Stimulated activated CD8-positive, alpha-beta memory T cell treated with anti-CD3 and anti-CD28 coated beads, Interleukin-4, amount 100 ng/mL, for 24 hours (primary cell): ENCODE results near the gene VMO1.
A peak's percentile ranks its signal among the peaks of the same experiment; 100 is the strongest.
"Not testable (repeated sequence)": the region's sequence is repeated elsewhere in the genome, so short reads cannot be mapped to it uniquely, and the experiment has no call there.

ENCODE experiments used
- DNase-seq: peaks from one replicate; pipeline ENCODE4 v3.0.0-alpha.2; 2020; ENCODE audit warnings: low read depth

The VMO1 gene, protein sequence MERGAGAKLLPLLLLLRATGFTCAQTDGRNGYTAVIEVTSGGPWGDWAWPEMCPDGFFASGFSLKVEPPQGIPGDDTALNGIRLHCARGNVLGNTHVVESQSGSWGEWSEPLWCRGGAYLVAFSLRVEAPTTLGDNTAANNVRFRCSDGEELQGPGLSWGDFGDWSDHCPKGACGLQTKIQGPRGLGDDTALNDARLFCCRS

DNA sequence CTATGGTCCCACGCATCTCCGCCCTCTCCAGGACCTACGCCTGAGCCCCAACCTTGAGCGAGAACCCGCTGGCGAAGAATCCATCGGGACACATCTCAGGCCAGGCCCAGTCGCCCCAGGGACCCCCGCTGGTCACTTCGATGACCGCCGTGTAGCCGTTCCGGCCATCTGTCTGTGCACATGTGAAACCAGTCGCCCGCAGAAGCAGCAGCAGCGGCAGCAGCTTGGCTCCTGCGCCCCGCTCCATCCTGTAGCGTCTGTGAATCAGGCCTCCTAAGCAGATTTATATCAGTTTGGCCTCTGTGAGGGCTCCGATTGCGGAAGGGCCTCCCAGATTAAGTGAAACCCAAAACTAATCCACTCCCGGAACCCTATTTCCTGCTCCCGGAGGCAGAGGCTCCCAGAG lies at the start of gene VMO1:
Gene VMO1, minus strand, starts transcription at position 259 of the 406 bp plus-strand sequence. Its CDS starts 12 bp downstream, at position 247.
- DNase-seq, result no peak

DNA sequence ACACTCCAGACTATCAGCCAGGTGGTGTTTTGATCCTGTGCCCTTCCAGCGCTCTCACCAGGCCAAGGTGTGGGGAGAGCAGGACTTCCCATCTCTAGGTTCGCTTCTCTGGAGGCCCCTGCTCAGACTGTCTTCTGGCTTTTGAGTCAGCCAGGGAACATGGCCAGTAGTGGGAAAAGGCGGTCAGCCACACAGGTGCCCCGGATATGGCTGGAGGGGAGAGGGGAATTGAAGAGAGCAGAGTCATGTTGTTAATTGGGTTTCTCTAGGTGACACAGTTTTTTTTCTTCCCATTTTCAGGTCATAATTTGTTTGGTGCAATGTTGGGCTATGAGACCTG lies 48.5 kb upstream of the VMO1 start:
- no peak for DNase-seq

DNA sequence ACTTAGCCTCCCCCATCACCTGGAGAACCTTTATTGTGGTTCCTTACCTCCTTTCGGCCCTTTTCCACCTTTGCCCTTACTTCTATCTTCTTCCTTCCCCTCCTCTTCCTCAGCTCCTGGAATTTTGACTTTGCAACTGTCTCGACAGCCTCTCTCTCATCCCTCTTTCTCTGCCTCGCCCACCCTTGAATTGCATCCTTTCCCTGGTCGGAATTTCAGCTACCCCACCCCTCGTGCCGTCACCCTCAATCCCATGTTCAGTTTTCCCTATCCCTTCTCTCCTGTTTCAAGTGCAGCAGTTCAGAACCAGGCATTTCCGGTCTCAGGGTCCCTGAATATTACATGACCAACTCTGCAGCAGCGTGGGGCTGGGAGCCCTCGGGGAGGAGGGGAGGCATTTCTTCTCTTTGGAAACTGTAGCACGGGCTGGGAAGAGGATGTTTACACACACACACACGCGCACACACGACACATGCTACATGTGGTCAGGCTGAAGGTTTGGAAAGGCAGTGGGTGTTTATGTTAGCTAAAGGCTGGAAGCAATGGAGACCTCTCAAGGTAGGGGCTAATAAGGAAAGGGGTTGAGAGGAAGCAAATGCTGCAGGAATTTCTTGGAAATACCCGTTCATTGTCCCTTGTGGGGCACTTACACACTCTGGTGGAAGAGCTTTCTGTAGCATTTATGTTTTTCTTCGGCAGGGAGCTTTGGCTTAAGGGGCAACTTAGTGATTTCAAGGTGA lies 47.9 kb upstream of the VMO1 start:
- no peak for DNase-seq

DNA sequence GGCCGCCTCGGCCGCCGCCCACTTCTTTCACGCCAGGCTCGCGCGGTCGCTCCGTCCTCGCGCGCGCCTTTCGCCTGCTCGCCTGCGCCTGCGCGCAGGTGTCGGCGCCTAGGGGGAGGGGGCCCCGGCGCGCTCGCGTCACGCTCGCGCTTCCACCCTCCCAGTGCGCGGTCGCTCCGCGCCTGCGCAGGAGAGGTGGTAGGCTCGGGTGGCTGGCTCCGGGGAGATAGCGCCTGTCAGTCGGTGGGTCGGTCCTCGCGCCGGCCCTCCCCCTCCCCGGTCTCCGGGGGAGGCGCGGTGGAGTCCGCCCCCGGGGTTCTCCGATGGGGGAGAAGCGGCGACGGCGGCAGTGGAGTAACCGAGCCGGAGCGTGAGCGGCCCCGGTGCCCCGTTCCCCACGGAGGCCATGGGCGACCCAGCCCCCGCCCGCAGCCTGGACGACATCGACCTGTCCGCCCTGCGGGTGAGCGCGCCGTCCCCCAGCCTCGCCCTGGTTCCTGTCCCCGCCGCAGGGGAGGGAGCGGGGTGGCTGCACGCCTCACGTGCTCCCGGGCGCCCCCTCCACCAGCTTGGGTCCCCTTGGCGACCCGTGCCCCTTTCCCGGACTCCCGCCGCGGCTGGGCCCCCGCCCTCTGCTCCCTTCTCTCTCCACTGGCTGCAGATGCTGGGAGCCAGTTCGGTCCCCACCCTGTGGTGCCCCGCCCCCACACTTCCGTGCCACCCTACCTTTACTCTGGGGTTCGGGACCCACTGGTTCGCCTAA lies 47.2 kb upstream of the VMO1 start, which contains the start of gene MINK1:
Gene MINK1, plus strand, starts transcription at position 163 of the 763 bp plus-strand sequence. Its CDS starts 244 bp downstream, at position 407.
- peak; percentile 79 for DNase-seq

DNA sequence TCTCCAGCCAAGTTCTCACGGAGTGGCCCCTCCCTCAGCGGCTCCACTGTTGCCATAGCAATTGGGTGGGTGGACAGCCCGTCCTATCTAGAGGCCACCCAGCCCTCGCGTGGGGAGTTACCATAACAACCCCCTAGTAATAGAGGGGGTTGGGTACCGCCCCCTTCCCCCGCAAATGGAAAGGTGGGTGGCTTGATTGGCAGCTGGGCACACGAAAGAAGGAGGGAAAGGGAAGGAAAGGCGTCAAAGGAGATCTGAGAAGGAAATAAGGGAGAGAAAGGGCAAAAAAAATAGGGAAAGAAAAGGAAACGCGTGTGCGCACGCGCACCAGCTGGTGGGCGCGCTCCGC lies 46.6 kb upstream of the VMO1 start:
- DNase-seq, result not testable (repeated sequence)

DNA sequence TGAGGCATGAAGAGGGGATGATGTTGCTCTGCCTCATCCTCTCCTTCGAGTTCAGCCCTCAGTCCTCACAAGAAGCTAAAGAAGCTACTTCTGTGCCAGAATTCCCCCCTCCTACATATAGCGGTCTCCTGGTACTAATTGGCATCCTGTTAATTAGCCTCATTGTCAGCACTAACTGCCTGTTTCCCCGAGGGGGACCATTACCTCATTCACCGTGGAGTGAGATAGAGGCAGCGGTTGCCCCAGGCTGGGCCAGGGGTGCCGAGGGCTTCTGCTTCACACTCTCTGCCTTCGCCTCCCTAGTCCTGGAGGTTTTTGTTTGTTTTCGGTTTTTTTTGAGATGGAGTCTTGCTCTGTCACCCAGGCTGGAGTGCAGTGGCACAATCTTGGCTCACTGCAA lies 41.2 kb upstream of the VMO1 start:
- no peak for DNase-seq

DNA sequence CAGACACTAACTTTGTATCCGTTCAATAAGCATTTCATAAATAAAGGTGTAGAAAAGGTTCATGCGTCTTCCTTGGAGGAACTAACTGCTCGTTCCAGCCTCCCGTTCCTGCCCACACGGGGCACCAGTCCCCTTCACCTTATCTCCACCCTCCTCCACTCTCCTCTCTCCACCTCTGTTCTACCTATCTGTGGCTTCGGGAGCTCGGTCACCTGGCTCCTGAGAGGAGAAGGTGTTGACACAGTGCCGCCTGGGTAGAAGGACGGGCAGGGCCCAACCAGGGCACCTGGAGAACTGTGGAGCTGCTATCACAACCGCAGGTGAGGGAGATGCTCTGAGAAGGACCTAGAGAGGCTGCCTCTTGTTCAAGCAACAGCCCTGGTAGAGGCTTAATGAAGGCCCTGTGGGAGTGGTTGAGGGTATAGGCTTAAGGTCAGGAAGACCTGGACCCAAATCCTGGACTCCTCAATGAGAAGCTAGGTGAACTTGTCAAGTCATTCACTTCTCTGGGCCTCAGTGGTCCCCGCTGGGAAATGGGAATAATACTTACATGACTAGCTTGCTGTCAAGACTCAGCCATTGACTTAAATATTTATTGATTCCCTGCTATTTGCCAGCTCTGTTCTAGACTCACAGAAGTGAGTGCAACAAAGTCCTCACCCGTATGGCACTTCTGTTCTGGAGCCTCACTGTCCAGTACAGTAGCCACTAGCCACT lies 37.4 kb upstream of the VMO1 start:
- no peak for DNase-seq

DNA sequence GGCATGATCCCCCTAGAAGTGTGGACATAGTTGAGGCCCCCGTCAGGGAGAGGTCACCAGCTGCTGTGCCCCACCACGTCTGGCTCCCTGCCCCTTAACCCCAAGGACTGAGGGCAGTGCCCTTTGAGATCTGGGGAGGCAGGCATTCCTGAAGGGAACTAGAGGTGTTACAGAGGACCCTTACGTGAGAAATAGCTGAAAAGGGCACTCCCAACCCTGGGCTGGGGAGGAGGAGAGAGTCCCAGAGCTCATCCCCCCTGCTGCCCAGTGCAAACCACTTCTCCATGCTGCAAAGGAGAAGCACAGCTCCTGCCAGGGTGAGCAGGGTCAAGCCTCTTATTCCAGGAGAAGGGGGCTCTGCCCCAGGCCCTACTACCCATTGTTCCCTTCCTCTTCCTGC lies 36.7 kb upstream of the VMO1 start:
- no peak for DNase-seq

DNA sequence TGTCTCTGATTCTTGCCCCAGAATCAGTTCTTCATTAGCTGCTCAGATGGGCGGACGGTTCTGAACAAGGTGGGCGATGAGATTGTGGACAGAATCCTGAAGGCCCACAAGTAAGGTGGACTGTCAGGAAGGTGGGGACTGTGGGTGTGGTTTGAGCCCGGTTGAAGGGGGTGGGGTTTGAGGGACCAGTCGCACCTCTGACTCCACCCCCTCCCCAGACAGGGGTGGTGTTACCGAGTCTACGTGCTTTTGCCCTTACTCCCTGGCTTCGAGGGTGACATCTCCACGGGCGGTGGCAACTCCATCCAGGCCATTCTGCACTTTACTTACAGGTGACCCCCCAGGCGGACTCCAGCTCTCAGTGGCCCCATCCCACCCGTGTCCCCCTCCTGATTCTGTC lies 32.1 kb upstream of the VMO1 start:
- no peak for DNase-seq

DNA sequence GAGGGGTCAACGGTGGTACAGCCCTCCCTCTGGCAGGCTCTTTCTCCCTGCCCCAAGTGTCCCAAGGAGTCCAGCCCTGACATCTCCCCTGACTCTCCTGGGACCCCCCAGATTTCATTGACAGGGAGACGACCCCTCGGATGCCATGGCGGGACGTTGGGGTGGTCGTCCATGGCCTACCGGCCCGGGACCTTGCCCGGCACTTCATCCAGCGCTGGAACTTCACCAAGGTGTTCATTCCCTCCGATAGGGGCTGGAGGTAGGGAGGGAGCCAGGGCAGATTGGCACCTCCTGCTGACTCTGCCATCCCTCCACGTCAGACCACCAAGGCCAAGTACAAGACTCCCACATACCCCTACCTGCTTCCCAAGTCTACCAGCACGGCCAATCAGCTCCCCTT lies 30.7 kb upstream of the VMO1 start:
- DNase-seq, result no peak

DNA sequence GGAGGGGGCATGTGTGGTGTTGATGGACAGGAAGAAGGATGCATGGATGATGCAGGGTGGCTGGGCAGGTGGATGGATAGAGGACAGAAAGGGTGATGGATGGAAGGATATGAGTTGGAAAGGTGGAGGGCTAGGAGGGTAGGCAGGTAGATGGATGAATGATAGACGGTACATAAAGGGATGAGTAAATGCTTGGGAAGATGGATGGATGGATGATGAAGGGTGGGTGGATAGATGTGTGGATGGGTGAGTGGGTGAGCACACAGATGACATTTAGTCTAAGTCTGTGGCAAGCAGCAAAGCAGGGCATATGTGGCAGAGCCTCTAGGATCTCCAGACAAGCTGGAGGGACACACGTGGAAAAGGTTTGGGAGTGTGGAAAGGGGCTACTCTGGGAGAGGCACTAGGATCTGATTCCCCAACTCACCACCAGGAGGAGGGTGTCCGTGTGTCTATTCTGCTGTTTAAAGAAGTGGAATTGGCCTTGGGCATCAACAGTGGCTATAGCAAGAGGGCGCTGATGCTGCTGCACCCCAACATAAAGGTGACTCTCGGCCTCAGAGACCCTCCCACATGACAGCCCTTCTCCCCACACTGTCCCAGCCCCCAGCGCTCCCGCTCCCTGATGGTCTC lies 29.0 kb upstream of the VMO1 start:
- DNase-seq, result no peak

DNA sequence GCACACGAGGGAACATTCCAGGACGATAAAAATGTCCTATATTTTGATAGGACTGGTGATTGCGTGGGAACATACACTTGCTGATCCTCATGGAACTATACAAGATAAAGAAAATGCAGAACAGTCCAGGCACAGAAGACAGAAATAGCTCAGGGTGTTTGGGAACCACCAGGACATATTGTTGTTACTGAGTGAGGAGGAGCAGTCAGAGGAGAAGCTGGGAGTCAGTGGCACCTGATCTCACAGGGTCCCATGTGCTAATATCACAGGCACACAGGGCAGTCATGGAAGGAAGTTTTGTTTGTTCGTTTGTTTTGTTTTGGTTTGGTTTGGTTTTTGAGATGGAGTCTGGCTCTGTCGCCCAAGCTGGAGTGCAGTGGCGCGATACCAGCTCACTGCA lies 26.5 kb upstream of the VMO1 start:
- no peak for DNase-seq

DNA sequence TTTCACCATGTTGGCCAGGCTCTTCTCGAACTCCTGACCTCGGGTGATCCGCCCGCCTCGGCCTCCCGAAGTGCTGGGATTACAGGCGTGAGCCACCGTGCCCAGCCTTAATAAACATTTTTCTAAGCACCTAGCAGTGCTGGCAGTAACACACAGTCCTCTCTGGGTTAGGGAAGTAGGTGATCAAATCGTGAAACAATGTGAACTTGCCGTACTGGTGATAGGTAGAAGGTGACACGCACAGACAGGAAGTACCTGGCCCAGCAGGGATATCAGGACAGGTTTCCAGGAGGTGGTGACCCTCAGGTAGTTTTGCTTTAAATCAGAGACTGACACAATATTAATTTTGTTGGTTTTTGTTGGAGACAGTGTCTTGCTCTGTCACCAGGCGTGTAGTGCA lies 25.3 kb upstream of the VMO1 start:
- DNase-seq, result no peak

DNA sequence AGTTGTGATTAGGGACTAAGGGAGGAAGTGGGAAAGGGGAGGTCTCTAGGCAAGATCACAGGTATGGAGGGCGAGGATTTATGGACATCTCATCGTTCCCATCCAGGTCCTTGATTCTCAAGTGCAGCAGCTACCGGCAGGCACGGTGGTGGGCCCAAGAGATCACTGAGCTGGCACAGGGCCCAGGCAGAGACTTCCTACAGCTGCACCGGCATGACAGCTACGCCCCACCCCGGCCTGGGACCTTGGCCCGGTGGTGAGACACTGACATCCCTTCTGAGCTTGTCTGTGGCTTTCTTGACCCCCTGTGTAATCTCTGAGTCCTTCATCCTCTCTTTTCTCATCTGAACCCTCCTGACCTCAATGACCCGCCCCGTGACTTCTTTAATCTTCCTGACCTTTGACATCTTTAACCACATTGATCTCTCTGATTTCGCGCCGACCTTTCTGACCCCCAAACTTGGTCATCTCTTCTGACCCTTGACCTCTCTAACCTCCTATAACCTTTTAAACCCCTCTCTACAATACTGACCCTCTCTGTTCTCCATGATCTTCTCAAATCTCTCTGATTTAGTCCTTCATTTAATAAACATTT lies 24.6 kb upstream of the VMO1 start:
- DNase-seq, result no peak

DNA sequence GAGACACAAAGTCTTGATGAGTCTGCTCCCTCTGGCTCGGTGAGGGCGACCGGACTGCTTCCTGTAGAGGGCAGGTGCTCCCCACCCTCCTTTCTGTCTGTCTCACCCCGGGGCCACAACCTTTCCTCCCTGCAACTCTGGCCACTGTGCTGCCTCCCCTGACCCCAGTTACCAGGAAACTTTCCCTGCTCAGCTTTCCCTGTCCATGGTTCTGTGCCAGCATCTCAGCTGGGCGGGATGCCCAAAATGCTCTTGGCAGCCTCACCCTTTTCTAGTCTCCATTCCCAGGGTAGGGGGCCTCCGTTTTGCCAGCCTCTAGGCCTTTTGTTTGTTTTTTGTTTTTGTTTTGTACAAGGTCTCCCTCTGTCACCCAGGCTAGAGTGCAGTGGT lies 22.2 kb upstream of the VMO1 start:
- DNase-seq, result no peak

DNA sequence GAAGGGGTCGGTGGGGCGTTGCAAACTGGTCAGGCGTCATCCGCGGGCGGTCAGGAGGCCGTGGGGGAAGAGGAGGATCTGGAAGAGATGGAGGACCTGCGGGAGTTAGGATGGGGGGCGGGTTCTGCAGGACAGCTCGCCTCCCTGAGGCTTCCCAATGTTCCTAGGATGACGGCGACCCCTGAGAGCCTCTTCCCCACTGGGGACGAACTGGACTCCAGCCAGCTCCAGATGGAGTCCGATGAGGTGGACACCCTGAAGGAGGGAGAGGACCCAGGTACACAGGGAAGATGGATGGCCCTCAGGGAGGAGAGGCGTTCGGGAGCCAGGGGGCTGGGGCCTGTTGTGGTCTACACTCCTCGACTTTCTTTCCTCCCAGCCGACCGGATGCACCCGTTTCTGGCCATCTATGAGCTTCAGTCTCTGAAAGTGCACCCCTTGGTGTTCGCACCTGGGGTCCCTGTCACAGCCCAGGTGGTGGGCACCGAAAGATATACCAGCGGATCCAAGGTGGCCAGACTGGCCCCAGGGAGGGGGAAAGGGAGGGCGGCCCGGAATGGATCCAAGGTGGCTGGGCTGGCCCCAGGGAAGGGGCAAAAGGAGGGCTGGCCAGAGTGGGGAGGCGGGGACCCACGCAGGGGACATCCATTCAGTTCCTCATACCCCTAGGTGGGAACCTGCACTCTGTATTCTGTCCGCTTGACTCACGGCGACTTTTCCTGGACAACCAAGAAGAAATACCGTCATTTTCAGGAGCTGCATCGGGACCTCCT lies 21.6 kb upstream of the VMO1 start:
- DNase-seq, result no peak

DNA sequence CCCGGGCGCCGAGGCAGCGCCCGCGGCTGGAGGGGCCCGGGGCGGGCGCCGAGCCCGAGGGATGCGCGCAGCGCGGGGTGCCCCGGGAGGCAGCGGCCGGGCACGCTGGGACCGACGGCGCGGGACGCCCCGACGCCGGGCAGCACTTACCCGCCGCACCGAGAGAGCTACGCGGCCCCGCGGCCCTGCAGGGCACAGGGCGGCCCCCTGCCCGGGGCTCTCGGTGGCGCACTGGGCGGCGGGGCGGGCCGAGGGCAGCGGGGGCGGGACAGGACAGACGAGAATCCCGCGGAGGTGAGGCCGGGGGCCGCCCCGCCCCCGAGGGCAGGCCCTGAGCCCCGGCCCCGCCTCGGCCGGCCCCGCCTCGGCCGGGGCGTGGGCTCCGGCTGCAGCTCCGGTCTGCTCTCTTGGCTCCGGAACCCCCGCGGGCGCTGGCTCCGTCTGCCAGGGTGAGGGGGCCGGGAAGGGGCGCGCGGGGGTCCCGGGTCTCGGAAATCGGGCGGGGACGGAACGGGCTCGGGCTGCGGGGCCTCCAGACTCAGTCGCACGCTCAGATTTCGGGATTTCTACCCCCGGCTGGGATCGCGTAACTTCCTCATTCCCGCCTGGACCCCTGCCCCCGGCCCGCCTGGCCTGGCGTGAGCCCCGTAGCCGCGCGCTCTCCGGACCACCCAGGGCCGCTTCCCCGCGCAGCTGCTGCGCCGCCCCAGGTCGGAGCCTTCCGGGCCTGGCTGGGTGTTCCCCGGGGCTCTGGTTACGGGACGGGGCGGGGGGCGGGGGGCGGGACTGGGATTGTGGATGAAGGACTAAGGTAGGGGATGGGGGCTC lies 20.8 kb upstream of the VMO1 start, which contains the start of gene PLD2:
Gene PLD2, plus strand, starts transcription at position 376 of the 828 bp plus-strand sequence. CDS start 621 bp downstream, outside the sequence.
- DNase-seq, result peak; percentile 81

DNA sequence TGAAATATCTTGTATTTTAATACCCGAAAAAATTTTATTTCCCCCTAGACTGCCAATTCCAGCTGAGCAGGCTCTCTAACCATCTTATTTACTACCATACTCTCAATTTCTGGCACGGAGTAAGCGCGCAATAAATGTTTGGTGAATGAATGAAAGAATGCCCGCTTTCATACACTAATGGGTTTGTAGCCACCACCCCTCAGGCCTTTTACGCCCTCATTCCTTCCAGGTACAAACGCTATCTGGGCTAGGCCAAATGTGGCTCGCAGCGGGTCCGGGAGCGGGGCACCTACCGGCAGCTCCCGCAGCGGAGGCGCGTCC lies 20.3 kb upstream of the VMO1 start:
- no peak for DNase-seq

DNA sequence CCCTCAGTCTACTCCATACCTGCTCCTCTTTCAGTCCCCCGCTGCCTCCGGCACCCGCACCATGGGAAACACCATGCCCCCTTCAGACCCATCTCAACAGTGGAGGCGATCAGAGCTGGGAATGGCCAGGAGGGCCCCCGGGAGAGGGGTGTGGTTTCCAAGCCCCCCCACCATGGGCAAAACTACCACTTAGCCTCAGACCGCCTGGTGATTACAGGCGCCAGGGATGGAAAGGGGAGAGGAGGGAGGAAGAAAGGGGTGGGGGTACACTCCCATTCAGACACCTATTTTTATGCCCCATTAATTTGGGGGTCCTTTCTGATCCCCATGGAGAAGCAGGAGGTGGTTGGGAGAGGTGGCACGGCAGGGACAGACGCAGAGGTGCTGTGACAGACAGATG lies 16.1 kb upstream of the VMO1 start, which contains the start of gene C17orf114:
Gene C17orf114, minus strand, starts transcription at position 101 of the 400 bp plus-strand sequence.
- no peak for DNase-seq
